WERI-Rb-1 (cell line): Measurements from ENCODE around the gene RNF220.

ENCODE experiments used
- DNase-seq: peaks from one replicate; pipeline ENCODE4 v3.0.0-alpha.2; 2020
- H3K27ac ChIP-seq: fragments of 250-450 bp; sonication (Bioruptor Pico); 2 replicates; pipeline ENCODE4 v1.5.1; 2020; ENCODE audit warnings: mild to moderate bottlenecking, moderate library complexity
- H3K27me3 ChIP-seq: fragments of 250-450 bp; sonication (Bioruptor Pico); 2 replicates; pipeline ENCODE4 v1.5.1; 2021; ENCODE audit warnings: mild to moderate bottlenecking, low read depth, moderate library complexity; ENCODE audit not compliant: insufficient read depth, severe bottlenecking
- H3K36me3 ChIP-seq: fragments of 250-450 bp; sonication (Bioruptor Pico); 2 replicates; pipeline ENCODE4 v1.5.1; 2020; ENCODE audit warnings: mild to moderate bottlenecking, moderate library complexity
- H3K4me3 ChIP-seq: 2 replicates; pipeline ENCODE4 v1.5.1; 2011; ENCODE audit warnings: low read depth, mild to moderate bottlenecking, control low read depth, low read length
- H3K9me3 ChIP-seq: fragments of 250-450 bp; sonication (Bioruptor Pico); 2 replicates; pipeline ENCODE4 v1.5.1; 2021; ENCODE audit warnings: mild to moderate bottlenecking, moderate library complexity; ENCODE audit not compliant: severe bottlenecking
- TF ChIP-seq, protein P1 (sequence below): IDR thresholded peaks from 2 replicates; pipeline ENCODE4 v1.5.1; 2011; ENCODE audit warnings: low read depth, mild to moderate bottlenecking, control low read depth, inconsistent platforms, low read length

RNF220 gene

DNA sequence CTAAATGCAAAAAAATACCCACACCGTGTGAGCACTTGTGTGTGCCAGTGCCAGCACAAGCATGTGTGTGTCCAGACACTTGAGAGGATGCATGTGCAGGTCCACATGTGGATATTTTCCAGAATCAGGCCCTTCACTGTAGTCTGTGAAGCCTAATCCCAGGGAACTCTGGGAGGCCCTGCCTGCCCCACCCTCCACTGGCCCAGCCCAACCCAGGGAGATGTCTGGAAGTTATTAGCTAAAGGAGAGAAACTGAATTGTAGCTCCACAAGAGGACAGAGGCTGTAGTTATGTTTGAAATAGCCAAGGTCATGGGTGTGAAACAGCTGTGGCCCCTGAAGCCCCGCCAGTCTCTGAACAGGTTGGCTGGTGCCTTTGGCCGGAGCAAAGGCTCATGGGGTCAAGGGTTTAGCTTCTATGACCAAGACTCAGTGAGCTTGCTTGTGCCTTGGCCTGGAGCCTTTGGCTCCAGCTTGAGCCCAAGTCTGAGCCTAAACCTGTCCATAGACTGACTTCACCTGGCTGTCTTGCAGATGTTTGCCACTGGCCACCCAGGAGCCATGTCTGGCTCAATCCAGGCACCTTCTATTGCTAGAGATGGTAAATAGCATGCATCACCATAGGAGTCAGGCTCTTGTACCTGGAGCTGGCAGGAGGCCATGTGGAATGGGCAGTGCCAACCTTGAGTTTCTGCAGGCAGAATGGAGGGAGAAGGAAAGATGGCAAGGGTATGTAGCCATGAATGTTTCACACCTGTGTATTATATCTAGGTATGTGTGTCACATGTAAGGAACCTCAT is 199.3 kb downstream of the RNF220 start:
- no peaks in the 10 kb centered on the region for H3K36me3 ChIP-seq
- no peak overlapping the region for H3K27ac ChIP-seq
- no peaks in the 10 kb centered on the region for H3K27me3 ChIP-seq
- DNase-seq, result no peak
- TF ChIP-seq, protein P1, sequence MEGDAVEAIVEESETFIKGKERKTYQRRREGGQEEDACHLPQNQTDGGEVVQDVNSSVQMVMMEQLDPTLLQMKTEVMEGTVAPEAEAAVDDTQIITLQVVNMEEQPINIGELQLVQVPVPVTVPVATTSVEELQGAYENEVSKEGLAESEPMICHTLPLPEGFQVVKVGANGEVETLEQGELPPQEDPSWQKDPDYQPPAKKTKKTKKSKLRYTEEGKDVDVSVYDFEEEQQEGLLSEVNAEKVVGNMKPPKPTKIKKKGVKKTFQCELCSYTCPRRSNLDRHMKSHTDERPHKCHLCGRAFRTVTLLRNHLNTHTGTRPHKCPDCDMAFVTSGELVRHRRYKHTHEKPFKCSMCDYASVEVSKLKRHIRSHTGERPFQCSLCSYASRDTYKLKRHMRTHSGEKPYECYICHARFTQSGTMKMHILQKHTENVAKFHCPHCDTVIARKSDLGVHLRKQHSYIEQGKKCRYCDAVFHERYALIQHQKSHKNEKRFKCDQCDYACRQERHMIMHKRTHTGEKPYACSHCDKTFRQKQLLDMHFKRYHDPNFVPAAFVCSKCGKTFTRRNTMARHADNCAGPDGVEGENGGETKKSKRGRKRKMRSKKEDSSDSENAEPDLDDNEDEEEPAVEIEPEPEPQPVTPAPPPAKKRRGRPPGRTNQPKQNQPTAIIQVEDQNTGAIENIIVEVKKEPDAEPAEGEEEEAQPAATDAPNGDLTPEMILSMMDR, result no peak
- H3K4me3 ChIP-seq, result no peak overlapping the region
- H3K9me3 ChIP-seq, result peaks cover 2% of the 10 kb centered on the region

DNA sequence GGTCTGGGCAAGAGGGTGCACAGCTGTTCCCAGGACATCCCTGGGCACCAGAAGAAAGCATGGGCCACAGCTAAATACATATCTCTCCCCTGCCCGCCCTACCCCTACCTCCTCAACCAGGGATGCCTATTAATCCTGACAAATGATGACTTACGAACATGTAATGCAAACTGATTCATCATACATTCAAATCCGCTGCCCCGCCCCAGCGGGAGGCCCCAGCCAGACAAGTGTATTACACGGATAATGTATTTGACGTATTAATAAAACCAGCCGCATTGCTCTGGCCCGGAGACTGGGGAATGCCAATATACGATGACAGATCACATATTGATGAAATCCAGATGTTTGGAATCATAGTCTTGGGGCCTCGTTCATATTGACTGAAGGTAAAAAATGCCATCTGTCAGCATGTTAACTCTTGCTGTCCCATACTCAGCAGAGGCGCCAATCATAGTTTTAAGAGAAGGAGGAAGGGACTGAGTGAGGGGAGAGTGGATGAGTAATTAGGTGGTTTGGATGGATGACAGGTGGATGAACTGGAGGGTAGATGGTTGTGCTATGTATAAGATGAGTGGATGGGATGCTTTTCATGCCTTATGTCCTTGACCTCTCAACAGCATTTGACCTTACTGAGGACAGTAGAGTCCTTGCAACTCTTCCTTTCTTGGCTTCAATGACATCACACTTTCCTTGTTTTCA is 201.0 kb downstream of the RNF220 start:
- Histone ChIP-seq H3K27ac (no peak overlapping the region), H3K36me3 (no peaks in the 10 kb centered on the region), H3K9me3 (no peaks in the 10 kb centered on the region), H3K4me3 (no peak overlapping the region), H3K27me3 (no peaks in the 10 kb centered on the region)
- DNase-seq, result no peak
- TF ChIP-seq, protein P1, result no peak

DNA sequence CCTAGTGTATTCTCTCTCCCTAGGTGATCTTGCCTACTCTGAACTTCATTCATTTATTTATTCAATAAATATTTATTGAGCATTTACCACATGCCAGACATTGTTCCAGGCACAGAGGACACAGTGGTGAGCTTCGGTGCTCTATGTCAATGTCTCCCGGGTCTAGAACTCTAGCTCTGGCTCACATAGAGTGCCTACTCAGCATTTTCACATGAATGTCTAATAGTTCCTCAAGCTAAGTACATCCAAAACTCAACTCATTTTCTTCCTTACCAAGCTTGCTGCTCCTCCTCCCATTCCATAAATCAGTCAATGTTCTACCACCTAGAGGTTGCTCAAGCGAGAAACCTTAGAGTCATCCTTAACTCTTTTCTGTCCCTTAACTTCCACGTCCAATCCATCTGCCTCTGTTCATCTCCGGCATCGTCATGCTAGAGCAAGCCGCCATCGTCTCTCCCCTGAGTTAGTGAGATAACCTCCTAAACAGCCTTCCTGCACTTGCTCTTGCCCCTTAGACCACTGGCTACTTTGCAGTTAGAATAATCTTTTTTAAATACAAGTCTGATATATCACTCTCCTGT is 201.7 kb downstream of the RNF220 start:
- DNase-seq, result no peak
- no peak overlapping the region for H3K27ac ChIP-seq
- no peaks in the 10 kb centered on the region for H3K9me3 ChIP-seq
- no peak overlapping the region for H3K4me3 ChIP-seq
- H3K36me3 ChIP-seq, result no peaks in the 10 kb centered on the region
- TF ChIP-seq, protein P1, result no peak
- no peaks in the 10 kb centered on the region for H3K27me3 ChIP-seq

DNA sequence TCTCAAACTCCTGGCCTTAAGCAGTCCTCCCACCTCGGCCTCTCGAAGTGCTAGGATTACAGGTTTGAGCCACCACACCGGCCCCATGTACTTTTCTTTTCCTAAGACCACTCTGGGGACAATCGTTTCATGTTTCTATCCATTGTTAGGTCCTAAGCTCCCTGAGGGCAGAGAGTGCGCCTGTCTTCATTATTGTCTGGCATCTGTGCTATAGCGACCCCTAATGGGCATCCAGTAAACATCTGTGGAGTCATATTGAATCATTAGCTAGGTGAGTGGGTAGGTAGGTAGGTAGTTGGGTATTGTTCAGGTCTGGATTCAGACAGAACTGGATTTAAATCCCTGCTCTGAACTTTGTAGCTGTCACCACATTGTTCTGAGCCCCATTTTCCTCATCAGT is 203.1 kb downstream of the RNF220 start:
- Histone ChIP-seq H3K27me3 (no peaks in the 10 kb centered on the region), H3K36me3 (no peaks in the 10 kb centered on the region), H3K9me3 (no peaks in the 10 kb centered on the region), H3K27ac (no peak overlapping the region), H3K4me3 (no peak overlapping the region)
- TF ChIP-seq, protein P1, result peak; percentile 36; the same call in 1 of the 2 replicates
- DNase-seq, result no peak

DNA sequence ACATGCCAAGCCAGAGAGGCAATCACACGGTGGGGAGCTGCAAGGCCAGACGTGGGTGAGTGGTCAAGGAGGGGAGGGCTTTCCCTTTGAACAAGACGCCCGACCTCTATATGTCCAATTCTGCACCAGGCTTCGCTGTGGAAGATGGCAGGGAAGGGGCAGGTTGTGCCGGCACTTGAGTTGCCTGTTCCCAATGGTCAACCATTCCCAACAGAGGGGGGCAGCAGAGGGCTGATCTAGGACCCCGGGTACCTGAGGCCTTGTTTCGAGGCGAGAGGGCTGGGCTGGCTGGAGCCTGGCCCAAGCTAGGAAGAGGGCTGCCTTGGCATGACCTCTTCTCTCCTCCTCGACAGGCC is 204.3 kb downstream of the RNF220 start:
- TF ChIP-seq, protein P1, result peak; percentile 80
- no peaks in the 10 kb centered on the region for H3K36me3 ChIP-seq
- no peaks in the 10 kb centered on the region for H3K9me3 ChIP-seq
- no peak overlapping the region for H3K4me3 ChIP-seq
- H3K27ac ChIP-seq, result peak overlapping the region; percentile 51; the same call in 1 of the 2 replicates
- peak; percentile 90 for DNase-seq
- H3K27me3 ChIP-seq, result no peaks in the 10 kb centered on the region
